Measurements from ENCODE around the gene HIBCH.
"Not testable (repeated sequence)": the region's sequence is repeated elsewhere in the genome, so short reads cannot be mapped to it uniquely, and the experiment has no call there.

Gene HIBCH

GRCh38 chr2:190319555-190320498 lies at the start of gene HIBCH:
HIBCH (minus strand) TSS chr2:190319826; CDS start chr2:190319750, 76 bp downstream.
- DNase-seq: peak; percentile 99

GRCh38 chr2:190367091-190367490 lies 47.5 kb upstream of the HIBCH start:
- no peak for DNase-seq

GRCh38 chr2:190366248-190366753 lies 46.7 kb upstream of the HIBCH start:
- no peak for DNase-seq

- no peak for DNase-seq
These were observed 46.0 kb upstream of the HIBCH start for GRCh38 chr2:190365499-190366204.

- DNase-seq: no peak
These were observed 43.3 kb upstream of the HIBCH start for GRCh38 chr2:190362894-190363293.

GRCh38 chr2:190361572-190361971 lies 41.9 kb upstream of the HIBCH start:
- no peak for DNase-seq

- no peak for DNase-seq
These were observed 41.3 kb upstream of the HIBCH start for GRCh38 chr2:190360965-190361364.

- no peak for DNase-seq
These were observed 40.9 kb upstream of the HIBCH start for GRCh38 chr2:190360561-190360960.

- DNase-seq: not testable (repeated sequence)
These were observed 39.2 kb upstream of the HIBCH start for GRCh38 chr2:190358655-190359448.

- DNase-seq: no peak
These were observed 38.0 kb upstream of the HIBCH start for GRCh38 chr2:190357600-190357999.

GRCh38 chr2:190355968-190356644 lies 36.5 kb upstream of the HIBCH start:
- no peak for DNase-seq

GRCh38 chr2:190354003-190354690 lies 34.5 kb upstream of the HIBCH start:
- no peak for DNase-seq

GRCh38 chr2:190353537-190353899 lies 33.9 kb upstream of the HIBCH start:
- no peak for DNase-seq

- DNase-seq: no peak
These were observed 33.3 kb upstream of the HIBCH start for GRCh38 chr2:190352668-190353536.

GRCh38 chr2:190351955-190352354 lies 32.3 kb upstream of the HIBCH start:
- no peak for DNase-seq

- DNase-seq: no peak
These were observed 30.7 kb upstream of the HIBCH start for GRCh38 chr2:190350371-190350770.

- peak; percentile 63 for DNase-seq
These were observed 24.7 kb upstream of the HIBCH start for GRCh38 chr2:190344276-190344827.

GRCh38 chr2:190343536-190344275 lies 24.1 kb upstream of the HIBCH start, which contains the start of gene INPP1:
INPP1 (plus strand) TSS chr2:190343589; CDS start chr2:190360103, 16,514 bp downstream.
- DNase-seq: peak; percentile 81

- no peak for DNase-seq
These were observed 23.5 kb upstream of the HIBCH start for GRCh38 chr2:190343089-190343535.
